ENCODE data around the gene FAM193A.
"Not testable (repeated sequence)": the region's sequence is repeated elsewhere in the genome, so short reads cannot be mapped to it uniquely, and the experiment has no call there.

FAM193A gene, protein sequence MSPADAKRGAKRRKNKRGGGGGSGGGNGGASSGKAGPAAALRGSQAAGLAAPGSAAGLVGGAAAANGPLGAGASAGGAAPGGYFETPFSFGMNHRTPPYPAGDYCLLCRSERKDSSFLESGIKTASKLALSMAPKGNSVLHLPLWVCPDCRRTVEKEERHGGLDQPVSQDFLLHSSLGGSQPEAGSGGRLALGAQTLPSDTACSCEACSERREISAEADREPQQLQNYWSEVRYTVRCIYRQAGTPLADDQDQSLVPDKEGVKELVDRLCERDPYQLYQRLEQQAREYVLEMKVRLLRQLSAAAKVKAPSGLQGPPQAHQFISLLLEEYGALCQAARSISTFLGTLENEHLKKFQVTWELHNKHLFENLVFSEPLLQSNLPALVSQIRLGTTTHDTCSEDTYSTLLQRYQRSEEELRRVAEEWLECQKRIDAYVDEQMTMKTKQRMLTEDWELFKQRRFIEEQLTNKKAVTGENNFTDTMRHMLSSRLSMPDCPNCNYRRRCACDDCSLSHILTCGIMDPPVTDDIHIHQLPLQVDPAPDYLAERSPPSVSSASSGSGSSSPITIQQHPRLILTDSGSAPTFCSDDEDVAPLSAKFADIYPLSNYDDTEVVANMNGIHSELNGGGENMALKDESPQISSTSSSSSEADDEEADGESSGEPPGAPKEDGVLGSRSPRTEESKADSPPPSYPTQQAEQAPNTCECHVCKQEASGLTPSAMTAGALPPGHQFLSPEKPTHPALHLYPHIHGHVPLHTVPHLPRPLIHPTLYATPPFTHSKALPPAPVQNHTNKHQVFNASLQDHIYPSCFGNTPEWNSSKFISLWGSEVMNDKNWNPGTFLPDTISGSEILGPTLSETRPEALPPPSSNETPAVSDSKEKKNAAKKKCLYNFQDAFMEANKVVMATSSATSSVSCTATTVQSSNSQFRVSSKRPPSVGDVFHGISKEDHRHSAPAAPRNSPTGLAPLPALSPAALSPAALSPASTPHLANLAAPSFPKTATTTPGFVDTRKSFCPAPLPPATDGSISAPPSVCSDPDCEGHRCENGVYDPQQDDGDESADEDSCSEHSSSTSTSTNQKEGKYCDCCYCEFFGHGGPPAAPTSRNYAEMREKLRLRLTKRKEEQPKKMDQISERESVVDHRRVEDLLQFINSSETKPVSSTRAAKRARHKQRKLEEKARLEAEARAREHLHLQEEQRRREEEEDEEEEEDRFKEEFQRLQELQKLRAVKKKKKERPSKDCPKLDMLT (N-terminal part only)

DNA sequence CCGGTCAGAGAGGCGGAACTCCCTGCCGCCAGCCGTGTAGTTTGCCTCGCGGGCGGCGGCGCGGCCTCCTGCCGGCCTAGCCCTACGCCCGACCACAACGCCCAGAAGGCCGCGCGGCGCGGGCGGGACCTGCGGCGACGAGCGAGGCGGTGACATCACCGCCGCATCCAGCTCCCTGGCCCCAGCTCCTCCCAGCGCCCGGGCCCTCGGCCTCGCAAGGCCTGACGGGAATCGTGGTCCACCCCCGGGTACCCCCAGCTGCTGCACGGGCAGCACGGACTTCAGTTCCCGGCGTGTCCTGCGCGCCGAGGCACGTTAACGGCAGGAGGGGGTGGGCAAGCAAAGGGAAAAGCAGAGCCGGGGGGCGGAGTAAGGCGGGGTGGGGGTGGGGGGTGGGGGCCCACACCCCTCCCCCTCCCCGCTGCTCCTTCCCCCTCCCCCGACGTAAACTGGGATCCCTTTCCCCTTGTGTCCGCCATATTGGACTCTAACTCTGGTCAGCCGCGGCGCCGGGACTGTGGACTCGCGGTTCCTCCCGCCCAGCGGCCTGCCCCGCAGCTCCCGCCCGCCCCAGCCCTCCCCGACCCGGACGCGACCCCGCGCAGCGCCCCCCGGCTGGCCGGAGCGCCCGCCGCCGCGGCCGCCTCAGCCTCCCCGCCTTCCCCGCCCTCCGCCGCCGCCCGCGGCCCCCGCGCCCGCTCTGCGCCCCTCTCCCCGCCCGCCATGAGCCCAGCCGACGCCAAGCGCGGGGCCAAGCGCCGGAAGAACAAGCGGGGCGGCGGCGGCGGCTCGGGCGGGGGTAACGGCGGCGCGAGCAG is at the start of gene FAM193A:
Gene FAM193A, plus strand, starts transcription at position 455 of the 818 bp plus-strand sequence. Its CDS starts 269 bp downstream, at position 724.
- DNase-seq = peak; percentile 98

DNA sequence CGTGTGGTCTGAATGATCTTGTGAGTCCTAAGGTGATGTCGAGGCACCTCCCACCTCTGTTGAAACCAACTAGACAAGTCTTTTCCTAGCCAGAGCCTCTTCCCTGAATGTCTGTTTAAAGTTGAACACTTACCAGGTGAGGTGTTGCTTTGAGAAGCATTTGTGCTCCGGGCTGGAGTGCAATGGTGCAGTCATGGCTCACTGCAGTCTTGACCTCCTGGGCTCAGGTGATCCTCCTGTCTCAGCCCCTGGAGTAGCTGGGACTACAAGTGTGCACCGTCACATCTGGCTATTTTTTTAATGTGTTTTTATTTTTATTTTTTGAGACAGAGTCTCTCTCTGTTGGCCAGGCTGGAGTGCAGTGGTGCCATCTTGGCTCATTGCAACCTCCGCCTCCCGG is 49.5 kb upstream of the FAM193A start:
- DNase-seq = no peak

DNA sequence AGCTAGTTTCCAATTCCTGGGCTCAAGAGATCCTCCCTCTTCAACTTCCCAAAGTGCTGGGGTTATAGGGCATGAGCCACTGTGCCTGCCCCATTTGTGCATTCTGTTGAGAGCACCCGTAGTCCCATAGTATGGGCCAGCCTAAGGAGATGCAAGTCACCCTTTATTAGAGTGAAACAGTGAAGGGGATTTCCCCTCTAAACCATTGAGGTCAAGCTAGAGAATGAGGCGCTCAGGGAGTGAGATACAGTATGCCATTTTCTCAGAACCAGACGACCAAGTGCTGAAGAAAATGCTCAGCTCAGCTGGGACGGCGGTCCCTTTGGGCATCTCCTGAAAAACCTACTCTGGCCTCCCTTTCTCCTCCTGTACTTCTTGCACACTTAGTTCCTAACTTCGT is 48.8 kb upstream of the FAM193A start:
- DNase-seq = no peak

DNA sequence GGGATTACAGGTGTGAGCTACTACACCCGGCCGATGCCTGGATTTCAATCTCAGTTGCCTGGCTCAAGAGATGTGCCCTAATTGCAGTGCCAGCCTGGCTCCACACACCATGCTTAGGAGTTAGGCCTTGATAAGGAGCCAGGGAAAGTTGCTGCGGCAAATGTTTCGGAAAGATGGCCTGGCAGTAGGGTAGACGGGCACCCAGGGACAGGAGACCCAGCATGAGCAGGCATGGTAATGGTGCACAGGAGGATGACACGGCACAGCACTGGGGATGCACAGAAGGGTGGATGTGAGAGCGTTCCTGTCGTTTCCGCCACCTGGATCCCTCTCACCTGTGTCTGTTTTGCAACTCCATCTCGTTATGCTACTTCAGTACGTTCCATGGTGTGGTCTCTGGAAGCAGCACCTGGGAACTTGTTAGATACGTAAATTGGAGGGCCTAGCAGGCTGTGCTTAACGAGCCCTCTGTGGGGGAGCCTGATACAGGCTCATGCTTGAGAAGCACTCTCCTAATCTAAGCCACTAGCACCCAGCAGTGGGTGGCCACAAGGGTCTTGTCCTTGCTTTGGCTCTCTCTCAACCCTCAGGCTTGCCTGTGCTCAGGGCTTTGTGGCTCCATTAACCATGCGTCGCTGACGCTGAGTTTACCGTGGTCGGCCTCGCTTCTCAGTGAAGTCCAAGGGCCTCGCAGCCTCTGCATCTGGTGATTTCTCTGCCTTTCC is 47.2 kb upstream of the FAM193A start:
- no peak for DNase-seq

DNA sequence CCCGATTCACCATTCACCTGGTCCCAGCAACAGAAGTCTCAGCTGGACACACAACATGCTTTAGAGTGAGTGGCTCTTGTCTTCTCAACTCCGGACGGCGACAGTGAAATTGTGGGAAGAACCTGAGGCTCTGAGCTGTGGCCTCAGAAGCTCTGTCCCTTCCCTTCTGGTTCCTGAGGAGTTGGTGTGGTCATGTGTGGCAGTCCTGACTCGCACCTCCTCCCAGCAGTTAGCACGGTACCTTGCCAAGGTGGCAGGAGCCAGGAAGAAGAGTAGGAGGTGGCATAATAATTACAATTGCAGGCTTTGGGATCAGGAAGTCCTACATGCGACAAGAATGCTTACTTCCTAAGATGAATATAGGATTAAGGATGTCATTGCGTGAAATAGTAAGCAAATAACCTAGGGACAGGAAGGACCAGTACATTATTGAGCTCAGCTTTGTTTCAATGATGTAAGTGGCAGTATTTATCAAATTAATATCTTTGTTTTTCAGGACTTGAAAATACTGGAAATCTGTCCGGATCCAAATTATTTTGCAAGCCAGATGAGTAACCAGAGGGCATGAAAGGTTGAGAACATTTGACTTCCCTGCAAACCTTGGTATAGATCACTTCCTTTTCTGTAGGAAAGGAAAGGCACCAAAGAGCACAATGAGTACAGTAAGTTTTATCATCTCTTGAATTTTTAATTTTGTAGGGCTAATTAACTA is 46.5 kb upstream of the FAM193A start:
- DNase-seq = no peak

DNA sequence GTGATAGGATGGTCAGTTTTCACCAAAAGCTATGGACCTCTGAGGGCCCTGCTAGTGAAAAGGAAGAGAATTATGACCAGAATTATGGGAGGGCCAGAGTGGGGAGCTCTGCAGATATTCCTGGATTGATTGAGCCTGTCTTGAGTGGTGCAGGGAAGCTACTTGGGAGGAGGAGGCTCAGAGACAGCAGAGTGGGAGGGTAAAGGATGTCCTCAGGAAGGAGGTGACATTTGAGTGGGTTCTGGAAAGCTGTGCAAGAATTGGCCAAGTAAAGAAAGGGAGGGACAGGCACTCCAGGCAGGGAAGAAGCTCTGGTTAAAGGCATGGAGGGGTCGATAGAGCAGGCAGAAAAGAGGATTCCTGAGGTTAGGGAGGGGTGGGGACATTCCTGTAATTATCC is 43.5 kb upstream of the FAM193A start:
- no peak for DNase-seq

DNA sequence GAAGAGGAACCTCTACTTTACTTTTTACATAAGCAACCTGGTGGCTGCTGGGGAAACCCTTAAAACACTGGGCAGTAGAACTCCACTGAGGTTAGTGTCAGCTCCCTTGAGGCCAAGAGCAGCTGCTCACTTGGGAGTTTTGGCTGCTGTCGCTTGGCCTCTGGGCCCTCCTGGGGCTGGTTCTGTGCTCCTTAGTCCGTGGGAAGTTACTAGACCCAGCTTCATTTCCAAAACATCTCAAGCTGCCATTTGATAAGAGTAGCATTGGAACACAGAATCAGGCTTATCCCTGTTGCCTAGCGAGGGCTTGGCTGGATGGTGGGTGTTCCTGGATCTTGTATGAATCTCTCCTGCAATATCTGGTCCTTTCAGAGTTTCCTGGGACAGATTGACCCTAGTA is 41.5 kb upstream of the FAM193A start:
- DNase-seq = no peak

DNA sequence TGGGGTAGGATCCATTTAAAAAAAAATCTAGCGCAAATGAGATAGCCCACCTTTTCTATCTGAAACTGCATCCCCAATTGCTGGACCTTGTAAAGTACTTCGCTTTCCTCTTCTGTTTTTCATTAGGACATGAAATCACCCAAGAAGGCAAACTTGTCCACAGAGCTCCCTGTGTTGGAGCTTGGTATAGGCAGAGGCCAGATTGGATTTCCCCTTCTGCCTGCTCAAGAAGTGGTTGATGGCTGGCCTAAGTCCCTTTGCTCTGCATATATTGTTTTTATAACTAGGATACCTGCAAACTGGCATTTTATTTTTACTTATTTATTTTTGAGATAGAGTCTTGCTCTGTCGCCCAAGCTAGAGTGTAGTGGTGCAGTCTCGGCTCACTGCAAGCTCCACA is 39.1 kb upstream of the FAM193A start:
- no peak for DNase-seq

DNA sequence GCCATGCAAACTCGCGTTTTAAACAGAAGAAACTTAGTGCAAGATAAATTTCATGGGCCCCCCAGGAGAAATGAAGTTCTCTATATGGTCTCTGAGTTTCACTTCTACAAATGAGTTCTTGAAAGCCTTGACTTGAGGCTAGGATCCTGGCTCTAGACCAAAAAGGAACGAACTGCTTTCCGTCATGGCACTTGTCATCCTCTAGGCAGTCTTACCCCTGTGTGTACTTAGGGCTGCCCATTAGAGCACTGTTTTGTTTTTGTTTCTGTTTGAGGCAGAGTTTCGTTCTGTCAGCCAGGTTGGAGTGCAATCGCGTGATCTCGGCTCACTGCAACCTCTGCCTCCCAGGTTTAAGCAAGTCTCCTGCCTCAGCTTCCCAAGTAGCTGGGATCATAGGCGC is 38.5 kb upstream of the FAM193A start:
- DNase-seq = no peak

DNA sequence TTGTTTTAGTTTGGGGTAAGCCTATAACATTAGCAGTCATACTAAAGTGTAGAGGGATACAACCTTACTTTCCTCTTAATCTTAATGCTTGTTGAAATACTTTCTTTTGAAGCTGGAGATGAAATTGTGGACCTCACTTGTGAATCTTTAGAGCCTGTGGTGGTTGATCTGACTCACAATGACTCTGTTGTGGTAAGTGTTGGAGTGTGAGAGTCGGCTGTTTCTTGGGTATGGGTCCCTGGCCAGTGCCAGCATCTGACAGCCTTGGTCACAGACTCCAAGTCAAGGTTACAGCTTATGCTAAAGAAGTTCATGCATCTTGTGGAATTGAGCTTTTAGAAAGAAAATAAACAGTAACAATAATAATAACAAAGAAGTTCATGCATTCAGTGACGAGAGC is 35.9 kb upstream of the FAM193A start:
- DNase-seq = no peak

DNA sequence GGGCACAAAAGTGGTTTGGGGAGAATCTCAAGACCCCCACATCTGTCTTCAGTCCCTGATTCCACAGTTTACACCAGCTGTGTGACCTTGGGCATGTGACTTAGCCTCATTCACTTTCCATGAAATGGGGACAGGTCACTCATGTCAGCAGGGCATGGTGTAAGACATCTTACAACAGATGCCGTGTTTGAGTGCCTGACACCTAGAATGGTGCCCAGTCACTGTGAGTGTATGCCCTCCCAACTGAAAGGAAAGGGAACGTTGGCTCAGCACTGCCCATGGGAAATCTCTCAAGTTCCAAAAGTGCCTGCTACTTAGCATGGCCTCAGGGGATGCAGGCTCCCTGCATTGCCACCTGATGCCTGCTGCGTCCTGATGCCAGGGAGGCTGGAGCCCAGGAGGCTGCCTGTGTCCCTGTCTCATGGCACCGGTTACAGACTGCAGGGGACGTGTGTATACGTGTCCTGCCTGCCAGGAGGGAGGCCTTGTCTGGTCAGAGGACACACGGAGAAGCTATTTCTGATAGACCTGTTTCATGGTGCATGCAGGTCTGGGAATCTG is 35.3 kb upstream of the FAM193A start:
- no peak for DNase-seq

DNA sequence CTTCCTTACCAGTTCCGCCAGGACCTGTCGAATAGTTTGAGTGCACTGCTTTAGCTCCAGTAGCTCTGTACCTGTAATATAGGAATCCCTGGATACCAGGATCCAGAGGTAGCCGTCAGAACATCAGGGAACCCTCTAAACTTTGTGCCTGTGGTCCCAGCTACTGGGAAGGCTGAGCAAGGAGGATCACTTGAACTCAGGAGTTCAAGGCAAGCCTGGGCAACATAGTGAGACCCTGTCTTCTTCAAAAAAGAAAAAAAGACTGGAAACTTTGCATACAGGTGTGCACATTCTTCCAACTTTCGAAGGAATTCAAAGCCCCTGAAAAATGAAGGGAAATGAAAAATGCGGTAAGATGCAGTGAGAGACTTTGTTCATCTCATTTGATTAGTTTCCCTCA is 32.6 kb upstream of the FAM193A start:
- DNase-seq = no peak

DNA sequence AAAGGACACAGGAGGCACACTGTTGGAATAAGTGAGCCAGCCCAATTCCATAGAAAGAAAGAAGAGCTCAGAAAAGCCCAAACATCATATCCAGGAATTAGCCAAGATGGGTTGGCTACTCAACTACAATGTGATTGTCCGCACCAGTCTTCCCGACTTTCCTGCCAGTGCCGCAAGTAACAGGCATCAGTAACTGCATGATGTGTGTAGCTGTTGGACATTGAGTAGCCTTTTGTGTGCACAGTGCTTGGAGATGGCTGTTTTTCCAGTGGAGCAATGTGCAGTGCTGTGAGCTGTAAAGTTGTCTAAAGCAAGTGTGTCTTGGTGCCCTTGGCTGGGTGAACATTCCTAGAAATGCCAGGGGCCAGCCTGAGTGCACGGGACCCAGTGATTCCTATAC is 29.2 kb upstream of the FAM193A start:
- DNase-seq = no peak

DNA sequence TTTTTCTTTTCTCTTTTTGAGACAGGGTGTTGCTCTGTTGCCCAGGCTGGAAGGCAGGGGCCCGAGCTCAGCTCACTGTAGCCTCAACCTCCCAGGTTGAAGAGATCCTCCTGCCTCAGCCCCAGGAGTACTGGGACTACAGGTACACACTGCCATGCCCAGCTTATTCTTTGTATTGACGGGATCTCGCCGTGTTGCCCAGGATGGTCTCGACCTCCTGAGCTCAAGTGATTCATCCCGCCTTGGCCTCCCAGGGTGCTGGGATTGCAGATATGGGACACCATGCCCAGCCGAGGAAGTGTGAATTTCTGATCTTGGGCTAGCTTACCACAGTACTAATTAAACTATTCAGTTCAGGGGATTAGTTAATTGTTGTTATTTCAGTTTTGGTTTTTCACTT is 28.6 kb upstream of the FAM193A start:
- no peak for DNase-seq

DNA sequence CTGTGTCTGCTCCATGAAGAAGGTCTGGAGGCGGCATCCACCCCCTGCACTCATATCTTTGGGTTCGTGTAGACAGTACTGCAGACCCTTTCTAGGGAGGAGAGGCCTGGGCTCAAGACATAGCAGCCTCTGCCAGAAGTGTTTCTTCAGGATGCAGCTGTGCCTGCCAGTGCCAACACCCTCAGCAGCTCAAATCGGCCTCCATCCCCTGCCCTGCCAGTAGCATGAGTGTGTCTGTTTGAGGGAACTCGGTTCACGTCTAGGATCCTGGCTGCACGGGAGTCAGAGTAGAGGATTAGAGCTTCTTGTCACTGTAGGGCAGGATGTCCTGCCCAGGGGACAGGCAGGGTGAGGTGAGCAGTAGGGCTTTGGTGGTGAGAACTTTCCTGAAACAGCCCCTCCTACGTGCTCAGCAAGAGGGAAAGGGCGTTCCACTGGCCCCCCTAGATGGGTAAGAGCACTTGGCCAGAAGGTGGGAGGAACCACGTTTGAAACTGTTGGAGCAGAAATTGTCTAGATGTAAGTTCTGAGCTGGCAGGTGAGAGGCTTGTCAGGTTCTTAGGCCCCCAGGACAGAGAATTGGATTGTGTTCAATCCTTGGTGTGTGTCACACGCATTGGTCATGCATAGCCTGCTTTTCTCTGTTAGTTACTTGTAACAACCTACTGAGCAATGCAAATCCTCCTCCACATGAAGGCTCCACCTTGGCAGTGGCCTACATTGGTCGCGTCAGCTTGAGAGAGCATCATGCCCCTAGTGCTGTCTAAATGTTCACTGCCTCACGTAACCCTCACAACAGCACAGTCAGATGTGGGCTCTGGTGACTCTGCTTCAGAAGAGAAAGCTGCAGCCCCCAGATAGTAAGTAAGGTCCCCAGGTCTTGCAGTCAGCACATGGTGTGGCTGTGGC is 25.8 kb upstream of the FAM193A start:
- no peak for DNase-seq

DNA sequence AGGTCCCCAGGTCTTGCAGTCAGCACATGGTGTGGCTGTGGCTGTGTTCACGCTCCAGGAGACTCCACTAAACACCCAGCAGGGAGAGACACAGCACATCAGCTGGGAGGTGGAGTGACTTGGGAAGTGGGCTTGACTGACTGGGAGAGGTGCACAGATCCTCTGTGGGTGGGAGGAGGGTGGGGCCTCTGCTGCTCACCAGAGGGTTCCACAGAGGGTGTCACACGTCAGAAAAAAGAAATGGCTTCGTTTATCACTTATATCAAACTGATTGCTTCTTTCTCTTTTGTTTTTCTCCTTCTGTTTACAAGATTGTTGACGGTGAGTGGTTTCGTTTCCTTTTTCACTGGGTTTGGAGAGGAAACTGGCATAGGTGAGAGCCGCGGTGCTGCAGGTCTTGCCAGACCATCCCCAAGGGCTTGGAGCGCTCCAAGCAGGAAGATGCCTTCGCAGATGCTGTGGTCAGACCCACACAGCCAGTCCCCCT is 24.8 kb upstream of the FAM193A start:
- no peak for DNase-seq

DNA sequence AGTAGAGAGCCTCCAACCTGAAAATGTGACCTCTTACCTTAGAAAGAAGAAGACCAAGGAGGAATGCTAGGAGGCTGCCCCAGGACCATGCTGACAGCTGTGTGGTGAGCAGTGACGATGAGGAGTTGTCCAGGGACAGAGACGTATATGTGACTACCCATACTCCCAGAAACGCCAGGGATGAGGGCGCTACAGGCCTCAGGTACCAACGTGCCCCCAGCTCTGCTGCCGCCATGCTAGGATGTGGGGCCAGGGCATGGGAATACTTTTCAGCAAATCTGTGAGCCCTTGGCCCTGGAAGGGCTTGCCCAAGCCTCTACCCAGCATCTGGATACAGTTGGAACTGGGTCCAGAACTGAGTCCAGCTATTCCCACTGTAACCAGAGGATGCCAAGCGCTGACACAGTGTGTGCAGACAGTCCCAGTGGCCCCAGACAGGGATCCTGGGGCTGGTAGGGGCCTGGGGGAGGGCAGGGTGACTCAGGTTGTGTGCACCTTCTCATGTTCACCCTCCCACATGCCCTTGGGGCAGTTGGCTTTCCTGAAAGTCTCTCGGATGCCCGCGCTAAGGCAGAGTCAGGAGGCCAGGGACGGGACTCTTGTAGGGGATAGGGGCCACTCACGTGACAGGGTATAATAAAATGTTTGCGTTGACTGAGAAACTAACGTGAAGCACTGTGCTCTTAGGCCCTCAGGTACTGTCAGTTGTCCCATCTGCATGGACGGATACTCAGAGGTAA is 23.9 kb upstream of the FAM193A start:
- no peak for DNase-seq

DNA sequence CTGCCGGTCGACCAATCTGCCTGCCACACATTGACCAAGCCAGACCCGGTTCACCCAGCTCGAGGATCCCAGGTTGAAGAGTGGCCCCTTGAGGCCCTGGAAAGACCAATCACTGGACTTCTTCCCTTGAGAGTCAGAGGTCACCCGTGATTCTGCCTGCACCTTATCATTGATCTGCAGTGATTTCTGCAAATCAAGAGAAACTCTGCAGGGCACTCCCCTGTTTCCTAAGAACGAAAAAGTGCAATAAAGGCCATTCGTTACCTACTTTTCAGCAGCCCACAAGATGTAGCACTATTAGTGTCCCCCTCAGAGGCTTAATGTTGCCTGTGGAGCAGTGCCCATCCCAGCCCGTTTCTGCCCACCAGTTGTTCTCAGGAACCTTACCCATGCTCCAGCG is 22.3 kb upstream of the FAM193A start:
- not testable (repeated sequence) for DNase-seq

DNA sequence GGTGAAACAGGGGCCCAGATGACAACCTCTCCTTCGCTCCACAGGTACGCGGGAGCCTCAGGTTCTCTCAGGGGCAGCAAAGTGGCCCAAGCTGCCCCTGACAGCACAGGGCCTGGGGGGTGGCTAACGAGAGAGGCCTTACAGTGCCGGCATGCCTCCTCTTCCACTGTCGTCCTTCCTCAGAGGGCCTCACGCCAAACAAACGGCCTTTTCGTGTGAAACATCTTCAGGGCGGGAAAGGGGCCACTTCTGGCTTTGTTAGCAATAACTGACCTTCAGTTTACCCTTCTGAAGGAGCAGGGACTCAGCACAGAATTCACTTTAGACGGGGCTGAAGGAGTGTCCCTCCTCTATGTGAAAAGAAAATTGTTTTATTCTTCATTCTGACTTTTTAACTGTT is 21.5 kb upstream of the FAM193A start:
- not testable (repeated sequence) for DNase-seq
